Stimulated activated CD4-positive, alpha-beta T cell treated with anti-CD3 and anti-CD28 coated beads, Interleukin-12 subunit alpha, Interleukin-12 subunit beta, amount 100 ng/mL, for 48 hours (primary cell): ENCODE data around the gene LAPTM5.

Source experiments
- DNase-seq, 3 donors: peaks; one replicate each; pipeline ENCODE4 v3.0.0-alpha.2; 2020; ENCODE audit warnings: low read depth in 2 of 3, low spot score in 1 of 3

LAPTM5 gene

GRCh38 chr1:30744060-30744756, 13.4 kb downstream of the LAPTM5 start:
- no peak for DNase-seq

DNA sequence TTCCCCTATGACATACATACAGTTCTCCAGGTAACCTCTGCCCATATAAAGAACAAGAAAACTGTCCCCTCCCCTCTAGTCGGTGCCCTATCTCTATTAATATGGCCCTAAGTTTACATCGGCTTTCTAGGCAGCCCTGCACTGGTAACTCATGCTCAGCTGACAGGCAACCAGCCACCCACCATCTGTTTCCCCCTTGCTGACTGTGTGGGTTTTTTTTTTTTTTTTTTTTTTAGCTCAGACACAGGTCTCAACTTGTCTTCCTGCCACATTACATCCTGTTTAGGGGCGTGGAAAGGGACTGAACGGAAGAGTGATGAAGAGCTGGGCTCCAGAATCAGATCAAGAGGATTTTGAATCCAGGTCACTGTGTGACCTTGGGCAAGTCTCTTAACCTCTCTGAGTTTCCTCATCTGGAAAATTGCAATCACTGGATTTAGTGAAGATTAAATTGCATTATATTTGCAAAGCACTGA, 14.0 kb downstream of the LAPTM5 start:
- peak in 2 of 3 donors; percentile 40 to 50 for DNase-seq

DNA sequence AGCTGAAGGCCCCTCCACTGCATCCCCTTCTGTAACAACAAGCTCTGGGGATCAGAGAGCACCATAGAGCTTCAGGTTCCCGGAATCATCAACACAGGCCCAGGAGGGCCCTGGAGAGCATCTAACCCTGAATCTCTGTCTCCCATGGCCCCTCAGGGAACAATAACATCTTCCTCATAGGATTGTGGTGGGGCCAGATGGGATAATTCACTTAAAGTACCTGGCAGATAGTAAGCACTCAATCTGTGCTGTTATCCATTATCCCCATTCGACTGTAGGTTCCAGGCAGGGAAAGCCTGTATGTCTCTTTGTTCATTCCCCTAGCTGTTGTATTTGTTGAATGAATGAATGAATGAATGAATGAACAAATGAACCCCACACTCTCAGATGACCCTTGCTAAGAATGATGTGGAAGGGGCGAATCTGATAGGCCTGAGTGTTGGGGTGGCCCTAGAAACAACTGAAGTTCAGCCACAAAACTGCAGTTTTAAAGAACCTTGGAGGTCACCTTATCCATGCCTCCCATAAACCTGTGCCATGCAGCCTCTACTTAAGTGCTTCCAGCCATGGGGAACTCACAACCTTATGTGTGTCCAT, 14.5 kb downstream of the LAPTM5 start:
- no peak for DNase-seq

DNA sequence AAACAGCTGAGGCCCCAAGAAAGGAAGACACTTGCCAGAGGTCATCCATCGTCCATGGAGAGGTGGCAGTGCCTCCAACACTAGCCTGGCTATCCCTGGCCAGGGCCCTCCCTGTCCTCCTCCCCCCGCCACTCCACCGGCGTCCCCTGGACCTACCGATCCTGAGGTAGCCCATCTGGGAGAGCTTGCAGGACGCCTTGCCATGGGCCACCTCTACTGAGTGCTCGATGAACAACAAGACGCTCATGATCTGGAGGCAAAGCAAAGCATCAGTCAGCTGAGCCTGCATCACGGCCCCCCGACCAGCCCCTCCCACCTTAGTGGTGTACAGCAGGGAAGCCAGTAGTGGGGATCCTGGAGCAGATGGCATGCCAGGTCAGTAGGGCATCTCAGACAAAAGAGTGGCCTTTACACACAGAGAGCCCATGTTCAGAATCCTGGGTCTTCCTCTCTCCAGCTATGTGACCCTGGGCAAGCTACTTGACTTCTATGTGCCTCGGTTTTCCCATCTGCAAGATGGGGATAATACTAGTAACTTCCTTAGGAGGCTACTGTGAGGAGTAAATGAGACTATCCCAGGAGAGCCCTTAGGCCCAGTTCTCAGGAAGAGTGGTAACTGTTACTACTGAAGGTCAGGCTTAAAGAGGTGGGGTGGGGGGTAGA, 15.1 kb downstream of the LAPTM5 start:
- no peak for DNase-seq

DNA sequence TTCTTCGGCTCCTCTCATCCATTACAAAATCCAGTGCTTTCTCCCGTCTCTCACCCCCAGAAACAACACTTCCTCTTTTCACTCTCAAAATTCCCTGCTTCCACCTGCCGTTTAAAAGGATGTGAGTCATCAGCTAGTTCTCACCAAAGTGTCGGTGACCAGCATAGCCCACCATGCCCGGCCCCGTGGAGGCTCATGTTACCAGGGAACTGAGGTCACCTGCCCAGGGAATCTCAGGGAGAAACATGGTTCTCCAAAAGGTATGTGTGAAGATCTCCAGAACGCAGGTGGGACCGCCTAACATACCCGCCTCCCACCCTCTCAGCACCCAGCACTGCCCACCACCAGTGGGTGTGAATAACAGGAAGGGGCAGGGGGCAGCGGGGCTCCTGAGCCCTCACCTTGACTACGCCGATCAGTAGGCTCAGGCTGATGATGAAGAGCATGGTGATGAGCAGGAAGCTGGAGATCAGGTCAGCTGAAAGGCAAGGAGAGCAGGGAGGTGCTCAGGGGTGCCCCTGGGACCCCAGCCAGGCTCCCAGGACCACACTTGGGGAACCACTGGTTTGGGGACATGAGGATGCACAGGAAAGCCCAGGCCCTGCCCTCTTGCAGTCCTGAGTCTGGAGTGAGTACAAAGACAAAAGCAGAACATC, 16.2 kb downstream of the LAPTM5 start:
- no peak for DNase-seq

DNA sequence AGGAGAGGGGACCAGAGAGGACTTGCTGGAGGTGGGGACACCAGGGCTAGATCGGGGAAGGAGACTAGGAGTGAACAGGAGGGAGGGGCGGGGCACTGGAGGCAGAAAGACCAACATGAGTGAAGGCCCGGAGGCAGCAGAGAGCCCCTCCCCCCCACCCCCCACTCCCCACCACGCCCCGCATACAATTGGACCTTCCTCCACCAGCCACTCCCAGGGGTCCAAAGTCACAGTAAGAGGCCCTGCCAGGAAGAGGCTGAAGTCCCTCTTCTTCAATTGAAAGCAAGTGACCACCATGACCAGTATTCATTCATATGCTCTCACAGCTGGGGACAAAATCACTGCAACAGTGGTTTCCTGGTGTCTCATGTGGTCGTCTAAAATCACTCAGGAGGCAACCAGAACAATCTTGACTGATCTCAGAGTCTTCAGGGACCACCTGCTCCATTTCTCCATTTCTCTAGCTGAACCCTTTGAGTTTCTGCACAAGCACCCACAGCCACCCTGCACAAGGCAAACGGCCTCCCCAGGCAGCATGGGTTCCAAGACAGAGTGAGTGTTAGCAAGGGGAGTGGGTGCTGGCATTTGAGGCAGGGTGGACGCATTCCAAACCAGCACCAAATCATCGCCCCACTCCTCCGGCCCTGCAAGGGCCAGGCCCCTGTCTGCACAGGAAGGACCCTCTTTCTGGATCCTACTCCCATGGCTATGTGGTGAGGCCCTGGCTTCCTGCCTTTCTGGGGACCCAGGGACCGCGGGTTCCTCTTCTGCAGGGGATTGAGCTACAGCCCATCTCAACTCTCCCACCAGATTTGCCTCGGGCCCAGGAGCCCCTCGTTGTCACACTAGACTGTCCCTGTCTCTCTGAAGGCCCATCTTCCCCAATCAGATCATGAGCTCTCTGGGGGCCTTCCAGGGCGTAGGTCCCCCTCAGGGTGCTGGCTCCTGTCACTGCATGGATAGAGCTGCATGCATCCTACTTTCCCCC, 17.0 kb downstream of the LAPTM5 start:
- DNase-seq = no peak

DNA sequence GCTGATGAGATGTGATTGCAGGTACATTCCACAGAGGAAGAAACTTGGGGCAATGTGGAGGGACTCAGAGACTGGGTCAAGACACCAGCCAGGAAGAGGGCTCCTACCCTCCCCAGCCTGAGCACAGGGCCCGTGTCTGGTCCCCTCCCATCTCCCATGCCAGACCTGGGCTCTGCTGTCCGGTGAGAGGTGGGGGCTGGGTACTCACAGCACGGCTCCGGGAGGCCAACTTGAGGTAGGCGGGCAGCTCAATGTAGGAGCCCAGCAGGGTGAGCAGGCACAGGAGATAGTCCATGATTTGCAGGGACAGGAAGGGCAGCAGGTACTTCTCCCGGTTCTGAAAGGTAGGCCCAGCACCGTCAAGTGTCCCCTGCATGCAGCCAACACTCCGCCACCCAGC, 18.0 kb downstream of the LAPTM5 start:
- DNase-seq = no peak

DNA sequence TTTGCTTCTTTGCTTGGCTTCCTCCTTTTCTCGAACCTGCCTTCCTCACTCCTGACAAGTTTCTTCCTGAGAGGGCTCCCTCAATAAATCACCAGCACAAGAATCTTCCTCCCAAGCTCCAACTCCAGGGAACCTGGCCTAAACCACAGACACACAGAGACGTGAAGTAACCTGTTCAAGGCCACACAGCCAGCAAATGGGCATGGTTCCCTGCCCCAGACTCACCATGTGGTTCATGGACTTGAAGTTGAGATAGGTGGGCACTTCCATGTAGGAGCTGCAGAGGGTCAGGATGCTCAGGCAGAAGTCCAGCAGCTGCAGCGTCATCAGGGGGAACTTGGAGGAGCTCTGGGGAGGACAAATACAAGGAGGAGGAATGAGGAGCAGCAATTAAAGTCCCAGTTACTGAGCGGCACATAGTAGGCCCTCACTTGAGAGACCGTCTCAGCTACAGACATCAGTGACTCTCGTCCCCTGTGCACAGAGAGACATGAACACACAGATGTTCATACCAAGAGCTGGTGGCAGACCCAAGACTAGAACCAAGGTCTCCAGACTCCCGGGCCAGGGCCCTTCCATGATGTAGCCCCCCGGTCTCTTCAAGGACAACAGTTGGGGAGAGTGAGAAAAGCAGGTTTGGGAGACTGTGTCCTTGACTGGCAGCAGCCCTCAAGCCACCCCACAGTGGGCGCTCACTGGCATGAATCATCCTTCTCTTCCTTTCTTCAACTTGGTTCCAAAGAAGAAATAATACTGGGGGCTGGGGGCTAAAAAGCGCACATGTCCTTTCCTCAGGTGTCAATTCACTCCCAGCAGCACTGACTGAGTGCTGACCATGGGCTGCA, 18.6 kb downstream of the LAPTM5 start:
- no peak for DNase-seq

- DNase-seq = no peak
Observed at GRCh38 chr1:30738040-30738714, 19.4 kb downstream of the LAPTM5 start.

GRCh38 chr1:30737357-30738039, 20.1 kb downstream of the LAPTM5 start:
- DNase-seq = no peak

DNA sequence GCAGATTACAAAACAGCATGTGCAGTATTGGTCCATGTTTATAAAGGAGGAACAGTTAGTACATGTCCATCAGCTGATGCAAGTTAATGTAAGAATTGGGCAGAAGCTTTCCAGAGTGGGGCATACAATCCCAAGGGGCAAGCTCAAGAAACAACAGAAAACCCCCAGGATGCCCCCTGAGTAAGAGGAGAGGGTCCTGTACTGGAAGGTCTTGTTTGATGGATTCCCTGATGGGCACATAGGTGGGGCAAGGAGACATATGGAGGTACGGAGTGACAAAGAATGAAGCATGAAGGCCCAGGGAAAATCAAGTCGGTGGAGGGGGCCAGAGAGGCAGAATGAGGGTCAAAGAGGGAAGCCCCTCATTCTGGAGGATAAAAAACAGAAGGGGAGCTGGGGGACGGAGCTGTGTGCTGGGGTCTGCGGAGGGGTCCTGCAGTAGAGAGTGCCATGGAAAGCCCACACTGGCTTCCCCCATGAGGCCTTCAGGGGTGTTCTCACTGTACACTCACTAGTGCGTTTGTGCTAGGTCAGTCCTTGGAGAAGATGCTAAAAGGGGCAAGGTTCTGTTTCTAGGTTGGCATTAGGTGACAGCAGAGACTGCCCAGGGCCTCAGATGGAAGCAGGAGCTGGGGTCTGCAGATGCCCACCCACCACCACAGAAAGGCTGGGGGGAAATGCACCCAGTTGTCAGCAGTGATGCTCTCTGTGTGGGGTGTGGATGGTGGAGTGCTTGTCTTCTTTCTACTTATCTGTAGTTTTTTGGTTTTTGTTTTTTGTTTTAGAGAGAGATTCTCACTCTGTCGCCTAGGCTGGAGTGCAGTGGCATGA, 21.7 kb downstream of the LAPTM5 start:
- DNase-seq = no peak

DNA sequence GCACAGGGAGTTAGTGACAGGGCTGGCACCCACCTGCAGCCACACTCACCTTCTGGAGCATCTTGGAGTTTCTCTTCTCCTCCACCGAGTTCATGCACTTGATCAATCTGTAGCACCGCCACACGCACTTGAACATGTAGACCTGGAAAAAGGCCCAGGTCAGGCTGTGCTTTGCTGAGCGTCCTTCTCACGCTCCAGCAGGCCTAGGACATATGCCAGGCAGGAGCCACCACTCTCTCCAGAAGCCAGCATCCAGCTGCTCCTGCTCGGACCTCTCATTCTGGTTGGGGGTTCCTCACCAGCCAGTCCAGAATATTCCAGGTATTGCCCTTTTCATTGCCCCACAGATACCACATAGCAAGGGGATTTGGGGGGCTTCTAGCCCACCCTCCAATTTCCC, 22.4 kb downstream of the LAPTM5 start:
- DNase-seq = no peak

GRCh38 chr1:30734580-30734979, 23.0 kb downstream of the LAPTM5 start:
- DNase-seq = no peak

DNA sequence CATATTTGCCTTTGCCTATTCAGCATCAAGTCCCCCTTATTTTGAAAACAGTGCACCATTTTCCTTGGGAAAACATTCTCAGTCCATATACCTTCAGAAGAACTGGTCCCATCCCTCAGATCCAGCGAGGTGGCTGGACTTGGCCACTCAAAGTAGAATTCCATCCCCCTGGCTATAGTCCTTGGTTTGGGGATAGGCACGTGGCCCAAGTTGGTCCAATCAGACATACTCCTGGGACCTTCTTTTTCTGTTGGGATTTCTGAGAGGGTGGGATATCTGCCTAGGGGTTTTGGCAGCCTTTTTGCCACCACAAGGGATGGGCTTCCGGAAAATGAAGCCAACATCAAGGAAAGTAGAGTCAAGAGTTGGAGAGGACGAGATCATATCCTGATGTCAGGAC, 23.5 kb downstream of the LAPTM5 start:
- no peak for DNase-seq

GRCh38 chr1:30733493-30733892, 24.1 kb downstream of the LAPTM5 start:
- no peak for DNase-seq

- no peak for DNase-seq
Observed at GRCh38 chr1:30732277-30732996, 25.1 kb downstream of the LAPTM5 start.

DNA sequence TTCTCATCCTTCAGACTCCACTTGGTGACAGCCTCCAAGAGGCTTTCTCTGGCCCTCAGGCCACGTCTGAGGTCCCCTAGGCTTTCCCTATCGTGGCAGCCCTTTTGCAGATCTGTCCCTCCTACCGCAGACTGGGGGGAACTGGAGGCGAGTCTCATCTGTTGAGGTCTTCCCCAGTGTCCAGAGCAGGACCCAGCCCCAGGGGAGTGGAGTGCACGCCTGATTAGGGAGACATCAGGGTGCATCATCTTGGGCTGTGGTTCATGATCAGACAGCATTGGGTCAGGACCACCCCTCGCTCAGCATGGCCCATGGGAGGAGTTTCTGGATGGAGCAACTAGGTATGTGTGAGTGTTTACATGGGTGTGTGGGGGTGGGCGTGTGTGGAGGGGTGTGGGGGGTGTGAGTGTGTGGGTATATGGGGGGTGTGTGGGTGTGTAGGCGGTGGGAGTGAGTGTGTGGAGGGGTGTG, 25.7 kb downstream of the LAPTM5 start:
- no peak for DNase-seq
